ENCODE data around the gene TGFB1I1.
"Not testable (repeated sequence)": the region's sequence is repeated elsewhere in the genome, so short reads cannot be mapped to it uniquely, and the experiment has no call there.

The TGFB1I1 gene

DNA sequence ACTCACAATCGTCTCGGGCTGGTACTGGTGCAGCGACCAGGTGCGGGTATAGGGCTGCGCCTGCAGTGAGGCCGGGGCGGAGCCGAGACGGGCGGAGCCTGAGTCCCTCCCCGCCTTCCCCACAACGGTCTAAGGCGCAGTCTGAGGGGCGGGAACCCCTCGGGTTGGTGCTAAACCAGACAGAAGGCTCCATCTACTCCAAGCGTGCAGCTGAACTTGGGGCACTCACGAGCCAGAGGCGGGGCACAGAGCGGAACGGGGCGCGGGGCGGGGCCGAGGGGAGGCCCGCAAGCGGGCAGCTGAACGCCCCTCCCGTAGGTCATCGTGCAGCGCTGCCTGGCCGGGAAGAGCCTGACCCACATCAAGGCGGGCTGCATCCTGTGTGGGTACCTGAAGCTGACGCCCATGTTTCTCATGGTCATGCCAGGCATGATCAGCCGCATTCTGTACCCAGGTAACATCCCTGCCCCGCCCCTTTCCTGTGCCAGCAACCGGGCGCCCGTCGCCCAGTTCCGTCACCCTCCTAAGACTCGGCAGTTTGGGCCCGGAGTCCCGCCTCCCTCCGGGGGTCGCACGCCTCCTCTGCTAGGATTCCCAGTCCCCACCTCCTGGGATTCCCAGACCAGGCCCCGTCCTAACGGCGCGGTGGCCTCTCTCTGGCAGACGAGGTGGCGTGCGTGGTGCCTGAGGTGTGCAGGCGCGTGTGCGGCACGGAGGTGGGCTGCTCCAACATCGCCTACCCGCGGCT is 15.9 kb downstream of the TGFB1I1 start:
- no peak for DNase-seq (ENCODE audit: low read depth)

DNA sequence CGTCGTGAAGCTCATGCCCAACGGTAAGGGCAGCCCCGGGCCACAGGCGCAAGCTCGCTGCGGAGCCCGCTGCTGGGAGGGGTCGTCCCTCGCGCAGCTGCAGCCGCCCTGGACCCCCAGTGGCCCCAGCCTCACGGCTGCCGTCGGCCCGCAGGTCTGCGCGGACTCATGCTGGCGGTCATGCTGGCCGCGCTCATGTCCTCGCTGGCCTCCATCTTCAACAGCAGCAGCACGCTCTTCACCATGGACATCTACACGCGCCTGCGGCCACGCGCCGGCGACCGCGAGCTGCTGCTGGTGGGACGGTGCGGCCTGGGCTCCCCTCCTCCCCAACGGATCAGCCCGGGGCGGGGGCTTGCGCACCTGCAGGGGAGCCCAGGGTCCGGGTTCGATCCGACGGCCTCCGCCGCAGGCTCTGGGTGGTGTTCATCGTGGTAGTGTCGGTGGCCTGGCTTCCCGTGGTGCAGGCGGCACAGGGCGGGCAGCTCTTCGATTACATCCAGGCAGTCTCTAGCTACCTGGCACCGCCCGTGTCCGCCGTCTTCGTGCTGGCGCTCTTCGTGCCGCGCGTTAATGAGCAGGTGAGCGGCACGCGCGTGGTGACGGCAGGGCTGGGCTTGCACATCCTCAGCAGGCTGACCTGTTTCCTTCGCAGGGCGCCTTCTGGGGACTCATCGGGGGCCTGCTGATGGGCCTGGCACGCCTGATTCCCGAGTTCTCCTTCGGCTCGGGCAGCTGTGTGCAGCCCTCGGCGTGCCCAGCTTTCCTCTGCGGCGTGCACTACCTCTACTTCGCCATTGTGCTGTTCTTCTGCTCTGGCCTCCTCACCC is 16.7 kb downstream of the TGFB1I1 start:
- DNase-seq (ENCODE audit: low read depth), result no peak

DNA sequence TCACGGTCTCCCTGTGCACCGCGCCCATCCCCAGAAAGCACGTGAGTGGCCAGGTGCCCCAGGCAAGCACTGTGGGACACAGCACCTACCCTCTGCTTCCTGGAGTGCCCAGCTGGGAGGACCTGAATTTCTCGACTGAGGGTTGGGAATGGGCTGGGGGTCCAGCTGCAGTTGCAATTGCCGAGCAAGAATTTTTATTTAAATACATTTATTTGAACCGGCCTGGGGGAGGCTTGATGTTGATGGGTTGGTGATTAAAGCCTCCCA is 17.3 kb downstream of the TGFB1I1 start:
- DNase-seq (ENCODE audit: low read depth), result no peak

GRCh38 chr16:31489616-31490584 is 17.9 kb downstream of the TGFB1I1 start:
- no peak for DNase-seq (ENCODE audit: low read depth)

GRCh38 chr16:31491778-31492418 is 19.9 kb downstream of the TGFB1I1 start:
- DNase-seq (ENCODE audit: low read depth), result no peak

GRCh38 chr16:31493506-31494125 is 21.7 kb downstream of the TGFB1I1 start:
- no peak for DNase-seq (ENCODE audit: low read depth)

- DNase-seq (ENCODE audit: low read depth), result no peak
These were observed 24.7 kb downstream of the TGFB1I1 start for GRCh38 chr16:31496670-31497069.

GRCh38 chr16:31498493-31498892 is 26.5 kb downstream of the TGFB1I1 start:
- no peak for DNase-seq (ENCODE audit: low read depth)

DNA sequence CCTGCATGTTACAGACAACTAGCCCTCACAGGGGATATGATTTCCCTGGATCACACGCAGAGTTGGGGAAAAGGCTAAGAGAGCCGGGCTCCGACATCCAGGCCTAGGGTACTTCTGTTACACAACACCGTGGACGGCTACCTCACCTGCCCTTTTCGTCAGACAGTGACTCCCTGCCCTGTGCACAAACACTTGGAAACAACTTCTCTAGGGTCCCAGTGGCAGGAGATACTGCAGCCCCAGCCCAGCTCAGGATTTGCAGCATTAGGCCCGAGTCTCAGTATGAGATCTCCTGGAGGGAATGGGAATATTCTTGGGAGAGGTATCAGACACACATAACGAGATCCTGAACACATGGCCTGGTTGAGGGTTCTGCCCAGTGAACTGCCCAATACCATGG is 28.0 kb downstream of the TGFB1I1 start:
- no peak for DNase-seq (ENCODE audit: low read depth)

- no peak for DNase-seq (ENCODE audit: low read depth)
These were observed 29.4 kb downstream of the TGFB1I1 start for GRCh38 chr16:31501226-31501965.

DNA sequence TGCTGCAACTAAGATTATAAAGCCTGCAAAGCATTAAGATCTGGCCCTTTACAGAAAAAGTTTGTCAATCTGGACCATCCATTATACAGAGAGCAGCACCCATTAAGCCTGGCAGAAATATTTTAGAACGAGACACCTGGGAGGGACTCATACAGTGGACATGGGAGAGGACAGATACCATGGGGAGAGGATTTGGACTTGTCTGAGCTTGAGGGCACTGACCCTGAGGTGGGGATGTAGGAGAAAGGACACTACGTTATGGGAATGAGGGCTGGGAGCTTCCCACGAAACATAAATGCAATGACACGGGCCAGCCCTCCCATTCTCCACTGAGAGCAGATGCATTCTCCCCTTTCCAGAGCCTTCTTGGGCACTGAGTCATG is 30.0 kb downstream of the TGFB1I1 start:
- no peak for DNase-seq (ENCODE audit: low read depth)

GRCh38 chr16:31502981-31503380 is 31.0 kb downstream of the TGFB1I1 start:
- DNase-seq (ENCODE audit: low read depth), result peak; percentile 50

DNA sequence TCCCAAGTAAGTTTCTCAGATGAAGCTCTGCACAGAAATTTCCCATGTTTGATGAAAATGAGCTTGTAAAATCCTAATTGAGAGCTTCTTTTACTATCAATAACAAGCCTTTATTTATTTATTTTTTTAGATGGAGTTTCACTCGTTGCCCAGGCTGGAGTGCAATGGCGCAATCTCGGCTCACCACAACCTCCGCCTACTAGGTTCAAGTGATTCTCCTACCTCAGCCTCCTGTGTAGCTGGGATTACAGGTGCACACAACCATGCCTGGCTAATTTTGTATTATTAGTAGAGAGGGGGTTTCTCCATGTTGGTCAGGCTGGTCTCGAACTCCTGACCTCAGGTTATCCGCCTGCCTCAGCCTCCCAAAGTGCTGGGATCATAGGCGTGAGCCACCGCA is 31.6 kb downstream of the TGFB1I1 start:
- not testable (repeated sequence) for DNase-seq (ENCODE audit: low read depth)

- no peak for DNase-seq (ENCODE audit: low read depth)
These were observed 32.2 kb downstream of the TGFB1I1 start for GRCh38 chr16:31504159-31504558.

DNA sequence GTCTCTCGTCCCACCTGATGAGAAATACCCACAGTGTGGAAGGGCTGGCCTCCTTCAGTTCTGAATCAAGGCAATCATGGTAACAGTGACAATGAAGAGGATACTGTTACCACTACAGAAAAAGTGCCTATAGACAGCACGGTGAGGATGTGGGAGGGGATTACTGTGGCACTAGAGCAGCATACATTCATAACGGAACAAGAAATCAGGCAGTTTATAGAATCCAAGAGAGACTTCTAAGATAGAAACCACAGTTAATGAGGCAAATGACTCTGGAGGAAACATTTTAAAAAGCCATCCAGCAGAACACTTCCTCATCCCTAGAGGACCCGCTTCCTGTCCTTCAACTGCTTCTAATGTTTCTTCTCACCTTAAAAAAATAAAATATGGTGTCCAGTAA is 33.5 kb downstream of the TGFB1I1 start:
- no peak for DNase-seq (ENCODE audit: low read depth)

DNA sequence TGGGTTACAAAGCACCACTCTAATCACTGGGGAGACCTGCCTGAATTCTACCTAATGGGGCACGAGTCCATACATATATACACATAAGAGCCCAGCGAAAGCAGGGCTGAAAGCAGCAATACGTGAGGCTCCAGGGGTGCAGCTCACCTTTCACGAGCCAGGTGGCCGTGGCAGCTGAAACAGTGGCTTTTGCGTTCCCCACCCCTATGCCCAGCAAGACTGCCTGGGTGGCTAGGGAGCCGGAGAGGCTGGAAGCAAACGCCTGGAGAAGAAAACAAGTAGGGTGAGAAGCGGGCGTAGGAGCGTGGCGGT is 35.6 kb downstream of the TGFB1I1 start:
- no peak for DNase-seq (ENCODE audit: low read depth)

DNA sequence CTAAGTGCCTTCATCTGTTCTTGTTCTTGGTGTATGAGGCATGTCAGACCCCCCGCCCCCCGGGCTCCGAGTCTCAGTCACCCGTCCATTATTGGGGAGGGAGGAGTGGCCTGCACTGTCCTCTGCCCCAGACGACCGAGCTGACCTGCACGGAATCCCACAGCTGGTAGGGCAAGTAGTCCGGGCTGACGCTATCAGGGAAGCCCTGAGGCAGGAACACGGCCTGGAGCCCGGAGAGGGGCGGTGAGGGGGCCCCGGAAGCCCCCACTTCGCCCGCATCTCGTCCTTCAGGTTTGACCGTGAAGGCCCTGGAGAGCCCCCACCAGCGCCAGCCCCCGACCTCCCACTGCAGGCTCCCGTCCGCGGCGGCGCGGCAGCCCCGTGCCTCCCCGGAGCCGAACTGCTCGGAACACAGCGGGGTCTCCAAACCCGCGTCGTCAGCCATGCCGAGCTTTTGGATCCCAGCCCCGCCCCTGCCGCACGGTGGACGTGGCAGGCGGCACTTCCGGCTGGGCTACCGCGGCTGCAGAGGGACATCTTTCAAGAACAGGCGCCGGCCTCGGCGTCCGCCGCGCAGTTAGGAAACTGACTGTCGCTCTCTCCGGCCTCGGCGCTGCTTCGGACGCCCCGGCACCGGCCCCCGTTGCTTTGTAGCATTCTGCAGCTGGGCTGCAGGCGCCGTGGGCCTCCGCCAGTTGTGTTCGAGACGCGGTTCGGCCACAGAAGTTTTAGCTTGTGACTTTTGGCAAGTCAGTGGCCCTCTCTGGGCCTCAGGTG is 36.2 kb downstream of the TGFB1I1 start, which contains the start of gene RUSF1:
RUSF1 (minus strand) TSS at position 463 of the 777 bp plus-strand sequence; CDS start at position 445, 18 bp downstream.
- peak; percentile 49 for DNase-seq (ENCODE audit: low read depth)

- DNase-seq (ENCODE audit: low read depth), result peak; percentile 34
These were observed 36.8 kb downstream of the TGFB1I1 start for GRCh38 chr16:31508706-31509195.

DNA sequence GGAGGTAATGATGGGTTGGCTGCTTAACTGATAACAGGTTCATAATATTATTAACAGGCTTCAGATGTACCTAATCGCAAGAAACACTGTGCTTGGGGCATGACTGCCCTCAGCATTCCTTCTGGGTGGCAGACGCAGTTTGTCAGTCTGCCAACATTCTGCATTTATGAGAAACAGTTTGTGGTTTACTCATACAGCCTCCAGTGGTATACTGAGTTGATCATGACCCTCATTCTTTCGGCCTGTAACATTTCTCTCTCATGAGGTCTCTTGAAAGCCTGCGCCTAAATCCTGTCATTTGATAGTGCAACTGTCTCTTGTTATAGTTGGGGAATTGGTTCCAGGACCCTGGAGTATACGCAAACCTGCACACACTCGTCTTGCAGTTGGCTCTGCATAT is 41.2 kb downstream of the TGFB1I1 start:
- peak; percentile 62 for DNase-seq (ENCODE audit: low read depth)

DNA sequence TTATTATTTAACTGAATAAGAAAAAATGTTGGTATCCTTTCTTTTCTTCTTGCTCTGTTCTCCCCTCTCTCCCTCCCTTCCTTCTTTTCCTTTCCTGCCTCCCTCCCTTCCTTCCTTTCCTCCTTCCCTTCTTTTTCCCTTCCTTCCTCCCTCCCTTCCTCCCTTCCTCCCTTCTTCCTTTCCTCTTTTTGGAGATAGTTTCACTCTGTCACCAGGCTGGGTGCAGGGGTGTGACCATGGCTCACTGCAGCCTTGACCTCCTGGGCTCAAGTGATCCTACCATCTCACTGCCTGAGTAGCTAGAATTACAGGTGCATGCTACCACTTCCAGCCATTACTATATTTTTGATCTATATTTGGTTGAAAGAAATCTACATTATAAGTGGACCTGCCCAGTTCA is 41.9 kb downstream of the TGFB1I1 start:
- no peak for DNase-seq (ENCODE audit: low read depth)
